B cell (primary cell): ENCODE measurements around the gene FAM107B. TPM values are rescaled to one million over a fixed set of nuclear protein-coding genes. Genes with fewer than 3 reads are reported as not detected.

Experiments
- ATAC-seq: fragments of 200-7000 bp; cut with Tn5 transposase; one replicate; pipeline ENCODE4 v1.10.0; 2021; ENCODE audit warnings: low read depth, mild to moderate bottlenecking, moderate number of reproducible peaks, moderate library complexity
- CTCF ChIA-PET: fragments of 350-600 bp; sonication (Branson Sonifier 250); formaldehyde crosslinking; loops from one replicate; lab custom pipeline; 2021; ENCODE audit warnings: antibody characterized with exemption, inconsistent platforms; lab: Charles Lee
- POLR2A ChIA-PET: fragments of 350-600 bp; sonication (Branson Sonifier 250); formaldehyde crosslinking; loops from one replicate; lab custom pipeline; 2021; ENCODE audit warnings: antibody characterized with exemption; lab: Charles Lee
- DNase-seq: peaks from one replicate; pipeline ENCODE4 v3.0.0; 2013
- H2AFZ ChIP-seq: 2 replicates; pipeline ENCODE4 v1.6.1; 2012; ENCODE audit warnings: mild to moderate bottlenecking, low read depth, low read length; ENCODE audit not compliant: insufficient read depth, poor library complexity, severe bottlenecking
- H3K27ac ChIP-seq, 2 donors: 1 replicate in 1 of 2; 2 replicates in 1 of 2; pipeline ENCODE4 v1.5.1; 2012 to 2013; ENCODE audit warnings: low read length in 2 of 2, mild to moderate bottlenecking in 2 of 2, moderate library complexity in 1 of 2
- H3K27me3 ChIP-seq, 4 experiments: fragments of 200-600 bp in 1 of 4; sonication (generic) in 1 of 4; replicated peaks in 1 of 4; 1 replicate in 2 of 4; 2 replicates in 2 of 4; pipeline versions ENCODE4 v1.6.1 to v1.7.0; 2013 to 2016; ENCODE audit warnings: low read length in 3 of 4, mild to moderate bottlenecking in 2 of 4, mixed read lengths in 1 of 4, moderate library complexity in 1 of 4; ENCODE audit not compliant: insufficient read depth in 4 of 4, control insufficient read depth in 3 of 4; ENCODE audit errors: control extremely low read depth in 1 of 4
- H3K36me3 ChIP-seq, 2 experiments: replicated peaks in 1 of 2; 1 replicate in 1 of 2; 2 replicates in 1 of 2; pipeline versions ENCODE4 v1.6.1 to v1.7.1; 2013; ENCODE audit warnings: low read length in 1 of 2; ENCODE audit not compliant: insufficient read depth in 2 of 2, control insufficient read depth in 1 of 2; ENCODE audit errors: control extremely low read depth in 1 of 2, extremely low read depth in 1 of 2
- H3K4me1 ChIP-seq, 2 donors: fragments of 200-600 bp in 1 of 2; sonication (generic) in 1 of 2; 1 replicate in 1 of 2; 2 replicates in 1 of 2; pipeline versions ENCODE4 v1.5.1 to v1.6.1; 2013 to 2017; ENCODE audit warnings: low read length in 2 of 2; ENCODE audit not compliant: control insufficient read depth in 2 of 2, insufficient read depth in 2 of 2
- H3K4me2 ChIP-seq: replicated peaks from 2 replicates; pipeline ENCODE3; 2012; ENCODE audit warnings: mild to moderate bottlenecking, low read depth, low read length; ENCODE audit not compliant: poor library complexity, severe bottlenecking
- H3K4me3 ChIP-seq, 5 experiments: fragments of 200-600 bp in 1 of 5; sonication (generic) in 1 of 5; 1 replicate in 3 of 5; 2 replicates in 2 of 5; pipeline versions ENCODE4 v1.5.1 to v1.7.0; 2011 to 2016; ENCODE audit warnings: low read length in 4 of 5, mild to moderate bottlenecking in 4 of 5, low read depth in 2 of 5, control low read depth in 1 of 5, moderate library complexity in 1 of 5; ENCODE audit not compliant: insufficient read depth in 1 of 5; ENCODE audit errors: control extremely low read depth in 1 of 5, extremely low read depth in 1 of 5
- H3K79me2 ChIP-seq: fragments of 200-600 bp; sonication (generic); one replicate; pipeline ENCODE4 v1.6.0; 2016; ENCODE audit warnings: low read length; ENCODE audit not compliant: control insufficient read depth, insufficient read depth
- H3K9ac ChIP-seq: fragments of 200-600 bp; sonication (generic); 2 replicates; pipeline ENCODE4 v1.6.1; 2017; ENCODE audit warnings: mild to moderate bottlenecking, low read length, moderate library complexity
- H3K9me3 ChIP-seq, 3 donors: one replicate each; pipeline versions ENCODE4 v1.6.1 to v1.7.1; 2013; ENCODE audit warnings: low read length in 2 of 3; ENCODE audit not compliant: control insufficient read depth in 2 of 3, insufficient read depth in 1 of 3; ENCODE audit errors: control extremely low read depth in 1 of 3
- H4K20me1 ChIP-seq: 2 replicates; pipeline ENCODE4 v1.6.0; 2012; ENCODE audit warnings: mild to moderate bottlenecking, low read length; ENCODE audit not compliant: insufficient read depth, control insufficient read depth, poor library complexity, severe bottlenecking
- H3K27ac Mint-ChIP-seq: one replicate; pipeline ENCODE4 v1.8.0; 2021; ENCODE audit warnings: mixed read lengths
- H3K27me3 Mint-ChIP-seq: one replicate; pipeline ENCODE4 v1.8.0; 2021; ENCODE audit warnings: mixed read lengths
- H3K4me1 Mint-ChIP-seq: one replicate; pipeline ENCODE4 v1.8.0; 2021; ENCODE audit warnings: mixed read lengths
- H3K4me3 Mint-ChIP-seq: one replicate; pipeline ENCODE4 v1.8.0; 2021; ENCODE audit warnings: mixed read lengths
- H3K9me3 Mint-ChIP-seq: one replicate; pipeline ENCODE4 v1.8.0; 2022; ENCODE audit warnings: mixed read lengths; ENCODE audit not compliant: insufficient read depth
- CTCF ChIP-seq: fragments of 200-600 bp; IDR thresholded peaks from one replicate; pipeline ENCODE4 v1.8.0; 2022; ENCODE audit warnings: antibody characterized with exemption, mild to moderate bottlenecking
- EZH2 ChIP-seq: IDR thresholded peaks from 2 replicates; pipeline ENCODE4 v1.6.1; 2012; ENCODE audit warnings: borderline replicate concordance, low read depth, mild to moderate bottlenecking, moderate library complexity, low read length; ENCODE audit not compliant: insufficient read depth, poor library complexity, severe bottlenecking
- WGBS: methylation state at CpG from one replicate; pipeline ENCODE4 v1.1.5; 2013; ENCODE audit warnings: missing lambda C conversion rate; ENCODE audit not compliant: insufficient coverage; 5-methylcytosine and 5-hydroxymethylcytosine counted together
- intact Hi-C: fragments of 100-400 bp; cut with micrococcal nuclease; formaldehyde crosslinking; loops from one replicate; pipeline ENCODE4 v1.10.0; 2022
- polyA plus RNA-seq: library from polyadenylated mRNA; depleted of rRNA; stranded (reverse); fragments of >200 nt; gene quantifications from 2 replicates; pipeline ENCODE4 v1.2.3, GENCODE V29; 2012
- total RNA-seq, 2 donors: library from RNA; stranded (reverse); fragments of 120-200 nt in 1 of 2; gene quantifications; 1 replicate in 1 of 2; 2 replicates in 1 of 2; pipeline versions ENCODE4 v1.2.3 to v1.2.4, GENCODE V29; 2013 to 2022

The FAM107B gene
- total and polyA plus RNA-seq, 2 donors (not counting 1 experiment from before 2014, with no cell fraction given), result 31.9 to 318 TPM

DNA sequence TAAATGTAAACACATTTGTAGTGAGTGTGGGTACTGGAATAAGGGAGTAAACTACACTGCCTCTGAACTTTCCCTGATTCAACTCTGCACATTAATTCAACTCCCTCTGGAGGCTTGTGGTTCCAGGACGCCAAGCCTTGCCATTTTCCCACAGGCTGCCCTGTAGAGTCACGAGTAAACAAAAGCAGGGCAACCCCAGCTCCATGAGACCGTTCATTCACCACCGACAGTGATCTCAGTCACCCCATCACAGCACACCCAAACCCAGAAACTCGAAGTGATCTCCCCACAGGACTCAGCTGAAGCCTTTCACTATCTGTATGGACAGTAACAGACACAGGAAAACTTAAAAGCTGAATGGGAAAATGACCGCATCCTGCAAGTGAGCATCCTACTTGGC is 225.2 kb downstream of the FAM107B start:
- H3K27ac Mint-ChIP-seq, result peak overlapping the region; percentile 46
- CTCF ChIA-PET, result interaction anchor here (1.1 to 4.3 kb wide), 4 partner anchors 12 to 304 kb away, joined by 3 to 18 read pairs (median 4); no protein-coding TSS in a partner anchor
- H3K36me3 ChIP-seq, result peaks cover 0 to 28% of the 10 kb centered on the region in 2 experiments

GRCh38 chr10:14548970-14549369 is 225.7 kb downstream of the FAM107B start:
- Histone ChIP-seq H3K27me3 (no peaks in the 10 kb centered on the region), H3K79me2 (peaks cover 100% of the 10 kb centered on the region), H3K9me3 (no peaks in the 10 kb centered on the region), H3K4me2 (no peak overlapping the region), H3K4me3 (no peak overlapping the region), H3K9ac (no peak overlapping the region), H2AFZ (no peak overlapping the region), H3K4me1 (peaks cover 28 to 33% of the 10 kb centered on the region in 2 donors), H4K20me1 (peaks cover 47% of the 10 kb centered on the region), H3K36me3 (peaks cover 0 to 28% of the 10 kb centered on the region in 2 experiments), H3K27ac (no peak overlapping the region)
- Mint-ChIP-seq H3K27ac (peak overlapping the region; percentile 32), H3K9me3 (no peaks in the 10 kb centered on the region), H3K4me1 (peaks cover 76% of the 10 kb centered on the region), H3K27me3 (no peaks in the 10 kb centered on the region), H3K4me3 (no peak overlapping the region)
- no peak for DNase-seq
- ChIA-PET POLR2A (no interaction called here), CTCF (interaction anchor here (1.1 to 4.3 kb wide), 4 partner anchors 12 to 275 kb away, joined by 3 to 18 read pairs (median 4); no protein-coding TSS in a partner anchor)
- TF ChIP-seq EZH2 (no peak), CTCF (no peak)
- 100% methylated on average over 2 of the region's 3 CpGs for WGBS
- intact Hi-C loops, result no loop called here
- no peak for ATAC-seq

More for the DNA sequence above, 225.2 kb downstream of the FAM107B start:
- intact Hi-C loops, result no loop called here
- Histone ChIP-seq H3K4me2 (no peak overlapping the region), H3K79me2 (peaks cover 100% of the 10 kb centered on the region), H4K20me1 (peaks cover 52% of the 10 kb centered on the region), H2AFZ (no peak overlapping the region), H3K27me3 (no peaks in the 10 kb centered on the region), H3K4me1 (peaks cover 30 to 37% of the 10 kb centered on the region in 2 donors), H3K9me3 (no peaks in the 10 kb centered on the region), H3K9ac (no peak overlapping the region), H3K27ac (peak overlapping the region in 1 of 2 donors; percentile 23), H3K4me3 (no peak overlapping the region)
- Mint-ChIP-seq H3K27me3 (no peaks in the 10 kb centered on the region), H3K4me1 (peaks cover 76% of the 10 kb centered on the region), H3K9me3 (no peaks in the 10 kb centered on the region), H3K4me3 (no peak overlapping the region)
- 88% methylated on average over 5 of the region's 6 CpGs for WGBS
- ATAC-seq, result no peak
- POLR2A ChIA-PET, result no interaction called here
- TF ChIP-seq CTCF (no peak), EZH2 (no peak)
- DNase-seq, result no peak
